Smooth muscle cell (in vitro differentiated cells): ENCODE data around the gene CEP112. TPM values are rescaled to one million over a fixed set of nuclear protein-coding genes. Genes with fewer than 3 reads are reported as not detected.
A peak's percentile ranks its signal among the peaks of the same experiment; 100 is the strongest.
"Not testable (repeated sequence)": the region's sequence is repeated elsewhere in the genome, so short reads cannot be mapped to it uniquely, and the experiment has no call there.

ENCODE experiments used
- DNase-seq: peaks from one replicate; lab custom pipeline; 2025; ENCODE audit not compliant: unreplicated experiment; lab: John Stamatoyannopoulos, UW
- H2AFZ ChIP-seq: fragments of 200-600 bp; sonication (generic); 2 replicates; pipeline ENCODE4 v1.6.0; 2016; ENCODE audit warnings: antibody characterized with exemption, low read depth, mild to moderate bottlenecking
- H3F3A ChIP-seq: fragments of 200-600 bp; sonication (generic); 2 replicates; pipeline ENCODE4 v1.6.0; 2017; ENCODE audit warnings: antibody characterized with exemption, low read depth
- H3K27ac ChIP-seq: fragments of 200-600 bp; sonication (generic); 2 replicates; pipeline ENCODE4 v1.5.1; 2016; ENCODE audit warnings: low read depth, mild to moderate bottlenecking
- H3K27me3 ChIP-seq: fragments of 200-600 bp; sonication (generic); 2 replicates; pipeline ENCODE4 v1.6.1; 2016; ENCODE audit warnings: low read depth, mild to moderate bottlenecking
- H3K36me3 ChIP-seq: fragments of 200-600 bp; sonication (generic); 2 replicates; pipeline ENCODE4 v1.5.1; 2016; ENCODE audit warnings: low read depth
- H3K4me1 ChIP-seq: fragments of 200-600 bp; sonication (generic); 2 replicates; pipeline ENCODE4 v1.5.1; 2016; ENCODE audit warnings: low read depth
- H3K4me2 ChIP-seq: fragments of 200-600 bp; sonication (generic); 2 replicates; pipeline ENCODE4 v1.6.0; 2016; ENCODE audit warnings: mild to moderate bottlenecking
- H3K4me3 ChIP-seq: fragments of 200-600 bp; sonication (generic); 2 replicates; pipeline ENCODE4 v1.5.1; 2016; ENCODE audit warnings: mild to moderate bottlenecking
- H3K79me2 ChIP-seq: fragments of 200-600 bp; sonication (generic); 2 replicates; pipeline ENCODE4 v1.6.0; 2016; ENCODE audit warnings: low read depth, mild to moderate bottlenecking
- H3K9ac ChIP-seq: fragments of 200-600 bp; sonication (generic); 2 replicates; pipeline ENCODE4 v1.6.0; 2016; ENCODE audit warnings: low read depth
- H3K9me3 ChIP-seq: fragments of 200-600 bp; sonication (generic); replicated peaks from 2 replicates; pipeline ENCODE4 v1.5.1; 2016; ENCODE audit warnings: low read depth
- H4K20me1 ChIP-seq: fragments of 200-600 bp; sonication (generic); 2 replicates; pipeline ENCODE4 v1.6.0; 2016; ENCODE audit warnings: low read depth
- CTCF ChIP-seq: fragments of 200-600 bp; sonication (generic); IDR thresholded peaks from 2 replicates; pipeline ENCODE4 v1.5.1; 2017; ENCODE audit warnings: borderline replicate concordance, mild to moderate bottlenecking, antibody characterized with exemption; ENCODE audit not compliant: insufficient read depth, poor library complexity, severe bottlenecking
- WGBS: methylation state at CpG from one replicate; pipeline ENCODE4 v1.1.7; 2016; ENCODE audit warnings: low lambda C conversion rate; 5-methylcytosine and 5-hydroxymethylcytosine counted together
- polyA plus RNA-seq: library from polyadenylated mRNA; unstranded; fragments of >200 nt; fragmentation: Nextera tagmentation; extraction: Ambion mirVana; gene quantifications from 2 replicates; pipeline ENCODE4 v1.2.1, GENCODE V29; 2016
- total RNA-seq: library from RNA; depleted of rRNA; stranded (reverse); fragments of >200 nt; gene quantifications from 2 replicates; pipeline ENCODE4 v1.2.3, GENCODE V29; 2014

Gene CEP112
- total and polyA plus RNA-seq, 2 experiments from 2014 or later = 8.3 to 9.9 TPM

- no peak overlapping the region for H3K4me2 ChIP-seq
- peaks cover 6% of the 10 kb centered on the region for H3K36me3 ChIP-seq
- no peaks in the 10 kb centered on the region for H3K4me1 ChIP-seq
- H3K9ac ChIP-seq = no peak overlapping the region
- DNase-seq = no peak
- H3K9me3 ChIP-seq = no peaks in the 10 kb centered on the region
- H3K27ac ChIP-seq = no peak overlapping the region
- H2AFZ ChIP-seq = no peak overlapping the region
- no peaks in the 10 kb centered on the region for H3K79me2 ChIP-seq
- H4K20me1 ChIP-seq = no peaks in the 10 kb centered on the region
- no peaks in the 10 kb centered on the region for H3F3A ChIP-seq
- no peak overlapping the region for H3K4me3 ChIP-seq
- H3K27me3 ChIP-seq = no peaks in the 10 kb centered on the region
- TF ChIP-seq CTCF = no peak
Observed at GRCh38 chr17:66171172-66171571, 20.8 kb downstream of the CEP112 start.

- no peak overlapping the region for H3K27ac ChIP-seq
- no peaks in the 10 kb centered on the region for H3K4me1 ChIP-seq
- H3K4me2 ChIP-seq = no peak overlapping the region
- no peaks in the 10 kb centered on the region for H3K79me2 ChIP-seq
- H2AFZ ChIP-seq = no peak overlapping the region
- peaks cover 4% of the 10 kb centered on the region for H3K36me3 ChIP-seq
- no peaks in the 10 kb centered on the region for H3K27me3 ChIP-seq
- H3K4me3 ChIP-seq = no peak overlapping the region
- no peaks in the 10 kb centered on the region for H3F3A ChIP-seq
- no peaks in the 10 kb centered on the region for H3K9me3 ChIP-seq
- 93% methylated on average over 3 of the region's 3 CpGs for WGBS
- peaks cover 4% of the 10 kb centered on the region for H4K20me1 ChIP-seq
- no peak for TF ChIP-seq CTCF
- DNase-seq = no peak
- H3K9ac ChIP-seq = no peak overlapping the region
Observed at GRCh38 chr17:66169839-66170238, 22.1 kb downstream of the CEP112 start.

- H3K4me1 ChIP-seq = no peaks in the 10 kb centered on the region
- TF ChIP-seq CTCF = no peak
- no peak overlapping the region for H2AFZ ChIP-seq
- peaks cover 4% of the 10 kb centered on the region for H4K20me1 ChIP-seq
- no peaks in the 10 kb centered on the region for H3K9me3 ChIP-seq
- no peaks in the 10 kb centered on the region for H3K36me3 ChIP-seq
- no peak for DNase-seq
- no peaks in the 10 kb centered on the region for H3K79me2 ChIP-seq
- no peaks in the 10 kb centered on the region for H3K27me3 ChIP-seq
- no peak overlapping the region for H3K9ac ChIP-seq
- H3K27ac ChIP-seq = no peak overlapping the region
- no peak overlapping the region for H3K4me2 ChIP-seq
- 47% methylated on average over 5 of the region's 5 CpGs for WGBS
- no peak overlapping the region for H3K4me3 ChIP-seq
- no peaks in the 10 kb centered on the region for H3F3A ChIP-seq
Observed at GRCh38 chr17:66167189-66167815, 24.6 kb downstream of the CEP112 start.

- Histone ChIP-seq H3K27me3 (no peaks in the 10 kb centered on the region), H4K20me1 (peaks cover 4% of the 10 kb centered on the region), H3K36me3 (no peaks in the 10 kb centered on the region), H3K27ac (no peak overlapping the region), H3K79me2 (no peaks in the 10 kb centered on the region), H3K9me3 (no peaks in the 10 kb centered on the region), H3K4me3 (no peak overlapping the region), H2AFZ (no peak overlapping the region), H3K4me1 (no peaks in the 10 kb centered on the region), H3F3A (no peaks in the 10 kb centered on the region), H3K4me2 (no peak overlapping the region), H3K9ac (no peak overlapping the region)
- DNase-seq = no peak
- peak; percentile 85 for TF ChIP-seq CTCF
Observed at GRCh38 chr17:66165537-66166123, 26.3 kb downstream of the CEP112 start.

- WGBS = 90% methylated on average over 4 of the region's 4 CpGs
- DNase-seq, H3K4me3 ChIP-seq, H3K36me3 ChIP-seq, H3K79me2 ChIP-seq, H3K4me1 ChIP-seq, H3K27me3 ChIP-seq, H3K4me2 ChIP-seq, H2AFZ ChIP-seq, H3K9ac ChIP-seq, H3K27ac ChIP-seq, H3F3A ChIP-seq, H4K20me1 ChIP-seq, H3K9me3 ChIP-seq: not testable (repeated sequence)
Observed at GRCh38 chr17:66155055-66155454, 36.9 kb downstream of the CEP112 start.
